ENCODE results near the gene PRR20E. TPM values are rescaled to one million over a fixed set of nuclear protein-coding genes. Genes with fewer than 3 reads are reported as not detected.

The PRR20E gene
- total and polyA plus RNA-seq, 2 of the 8 experiments (the other 6 are each of a cell fraction or from before 2014, with no cell fraction given): not detected

GRCh38 chr13:57212989-57213388 lies 46.0 kb downstream of the PRR20E start (continued):
- TF ChIP-seq ATF3 (IDR thresholded peaks at IDR 0.05; ENCODE audit: insufficient read depth, low read depth, low read length) (no peak), ASH2L (IDR thresholded peaks at IDR 0.05; ENCODE audit: low read length) (no peak), SIX5 (IDR thresholded peaks at IDR 0.05; ENCODE audit: low read depth, low read length) (no peak), USF2 (IDR thresholded peaks at IDR 0.05; ENCODE audit: low read length) (no peak), ATF2 (IDR thresholded peaks at IDR 0.05; ENCODE audit: low read length) (no peak), RBBP5 (IDR thresholded peaks at IDR 0.05; ENCODE audit: borderline replicate concordance, low read depth, low read length) (no peak), KDM5A (IDR thresholded peaks at IDR 0.05; ENCODE audit: low read length) (no peak), GTF2F1 (IDR thresholded peaks at IDR 0.05; ENCODE audit: borderline replicate concordance, low read depth, low read length) (no peak)

Small RNA genes lying within 50 kb of the gene (small RNA-seq; reads per million reads assigned to genes)
- not detected for gene PRR20FP (ENCODE audit: insufficient read depth)

Other genes starting within 250 kb of the PRR20E start
- gene PRR20A, start 26.3 kb upstream of the PRR20E start, total RNA-seq (2021; fragmentation: NEBNext Ultra II Directional; extraction: Animal tissue kit (Norgen Biotek cat#: 25700)): not detected in 2 replicates
- gene PRR20A, start 26.3 kb upstream of the PRR20E start, polyA plus RNA-seq (2011; rRNA removed): not detected in 2 replicates
- gene PRR20B, start 19.7 kb upstream of the PRR20E start, total RNA-seq (2021; fragmentation: NEBNext Ultra II Directional; extraction: Animal tissue kit (Norgen Biotek cat#: 25700)): not detected in 2 replicates
- gene PRR20B, start 19.7 kb upstream of the PRR20E start, polyA plus RNA-seq (2011; rRNA removed): not detected in 2 replicates
- gene PRR20C, start 13.1 kb upstream of the PRR20E start, total RNA-seq (2021; fragmentation: NEBNext Ultra II Directional; extraction: Animal tissue kit (Norgen Biotek cat#: 25700)): not detected in 2 replicates
- not detected in 2 replicates for gene PRR20C, start 13.1 kb upstream of the PRR20E start, polyA plus RNA-seq (2011; rRNA removed)
- not detected in 2 replicates for gene PRR20D, start 6.6 kb upstream of the PRR20E start, total RNA-seq (2021; fragmentation: NEBNext Ultra II Directional; extraction: Animal tissue kit (Norgen Biotek cat#: 25700))
- not detected in 2 replicates for gene PRR20D, start 6.6 kb upstream of the PRR20E start, polyA plus RNA-seq (2011; rRNA removed)